GM18868 (cell line): ENCODE measurements around the gene DOC2B.
"Not testable (repeated sequence)": the region's sequence is repeated elsewhere in the genome, so short reads cannot be mapped to it uniquely, and the experiment has no call there.

Experiments used
- ATAC-seq: cut with Tn5 transposase; IDR thresholded peaks from one replicate; pipeline ENCODE4 v1.9.1; 2021; ENCODE audit warnings: mild to moderate bottlenecking, moderate library complexity; ENCODE audit not compliant: unreplicated experiment

The DOC2B gene

DNA sequence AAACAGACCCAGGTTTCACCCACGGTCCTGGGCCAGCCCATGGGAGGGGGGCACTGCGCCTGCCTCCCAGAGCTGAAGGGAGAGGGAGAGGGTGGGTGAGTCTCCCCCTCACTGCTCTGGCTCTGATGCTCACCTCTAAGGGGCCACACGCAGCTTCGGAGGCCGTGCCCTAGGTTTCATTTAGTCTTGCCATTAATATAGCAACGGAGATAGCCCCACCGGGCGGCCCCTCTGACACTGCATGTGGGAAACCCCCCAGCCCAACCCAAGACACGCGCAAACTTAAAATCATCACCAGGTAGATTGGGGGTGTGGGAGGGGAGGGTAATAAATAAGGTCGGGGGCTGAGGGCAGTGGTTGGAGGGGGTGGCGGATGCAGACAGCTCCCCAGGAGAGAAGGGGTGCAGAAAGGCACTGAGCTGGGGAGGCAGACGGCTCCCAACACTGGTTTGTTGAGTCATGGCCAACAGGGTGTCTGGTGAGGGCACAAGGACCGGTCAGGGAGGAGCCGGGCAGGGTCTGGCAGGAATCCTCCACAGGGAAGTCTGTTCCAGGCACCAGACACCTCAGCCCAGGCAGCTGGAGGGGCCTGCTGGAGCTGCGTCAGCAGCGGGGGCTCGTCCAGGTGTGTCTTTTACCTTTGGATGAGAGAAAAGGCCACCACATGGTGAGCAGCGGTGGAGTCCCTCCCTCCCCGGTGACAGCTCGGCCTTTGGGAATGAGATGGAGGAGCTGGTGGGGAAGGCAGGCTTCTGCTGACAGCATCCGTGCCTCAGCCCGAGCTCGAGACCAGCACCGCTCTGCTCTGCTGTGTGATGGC, 32.0 kb upstream of the DOC2B start:
- no peak for ATAC-seq

DNA sequence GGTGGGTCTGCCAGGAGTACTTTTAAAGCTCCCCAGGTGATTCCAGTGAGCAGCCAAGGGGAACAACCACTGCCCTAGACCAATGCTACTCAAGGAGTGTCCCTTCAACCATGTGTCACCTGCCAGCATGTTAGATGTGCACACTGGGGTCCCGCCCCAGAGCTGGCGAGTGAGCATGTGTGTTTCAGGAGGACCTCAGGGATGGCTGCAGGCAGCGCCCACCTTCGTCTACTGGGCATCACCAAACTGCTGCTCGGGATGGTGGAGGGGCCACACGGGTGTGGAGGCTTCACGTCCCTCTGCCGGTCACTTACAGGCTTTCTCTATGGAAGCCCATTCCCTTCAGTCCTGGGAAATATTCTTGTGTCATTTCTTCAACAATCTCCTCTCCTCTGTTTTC, 29.0 kb upstream of the DOC2B start:
- ATAC-seq = no peak

DNA sequence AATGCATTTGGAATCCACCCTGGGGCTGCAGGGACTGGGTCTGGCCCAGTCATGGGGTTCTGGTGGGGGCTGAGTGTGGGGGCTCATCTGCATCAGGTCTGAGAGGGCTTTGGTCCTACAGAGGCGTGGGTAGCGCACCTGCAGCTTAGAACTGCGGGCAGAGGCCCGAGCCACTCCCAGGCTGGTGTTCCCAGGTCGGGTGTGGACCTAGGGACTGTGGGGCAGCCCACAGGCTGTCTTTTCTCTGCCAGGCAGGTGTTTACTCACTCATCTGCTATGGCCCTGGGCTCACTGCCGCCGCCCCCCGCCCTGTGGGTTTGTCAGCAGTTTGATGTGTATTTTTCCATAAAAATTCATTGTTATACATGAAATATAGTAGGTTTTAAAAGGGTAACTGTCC, 27.0 kb upstream of the DOC2B start:
- no peak for ATAC-seq

DNA sequence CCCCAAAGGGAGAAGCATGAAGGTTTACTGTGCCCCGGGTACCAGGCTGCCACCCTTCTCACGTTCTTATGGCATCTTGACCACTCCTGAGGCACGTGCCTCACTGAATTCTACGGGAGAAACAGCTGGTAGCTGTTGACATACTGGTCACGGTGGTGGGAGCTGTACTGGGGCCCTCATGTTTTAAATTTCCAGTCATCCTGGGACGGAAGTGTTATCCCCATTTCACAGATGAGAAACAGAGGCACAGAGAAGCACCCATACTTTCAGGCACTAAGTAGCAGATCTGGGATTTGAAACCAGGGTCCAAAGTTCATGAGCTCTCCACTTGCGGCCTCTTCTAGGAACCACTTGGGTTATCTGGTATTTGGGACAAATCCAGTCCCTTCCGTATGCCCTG, 26.3 kb upstream of the DOC2B start:
- no peak for ATAC-seq

DNA sequence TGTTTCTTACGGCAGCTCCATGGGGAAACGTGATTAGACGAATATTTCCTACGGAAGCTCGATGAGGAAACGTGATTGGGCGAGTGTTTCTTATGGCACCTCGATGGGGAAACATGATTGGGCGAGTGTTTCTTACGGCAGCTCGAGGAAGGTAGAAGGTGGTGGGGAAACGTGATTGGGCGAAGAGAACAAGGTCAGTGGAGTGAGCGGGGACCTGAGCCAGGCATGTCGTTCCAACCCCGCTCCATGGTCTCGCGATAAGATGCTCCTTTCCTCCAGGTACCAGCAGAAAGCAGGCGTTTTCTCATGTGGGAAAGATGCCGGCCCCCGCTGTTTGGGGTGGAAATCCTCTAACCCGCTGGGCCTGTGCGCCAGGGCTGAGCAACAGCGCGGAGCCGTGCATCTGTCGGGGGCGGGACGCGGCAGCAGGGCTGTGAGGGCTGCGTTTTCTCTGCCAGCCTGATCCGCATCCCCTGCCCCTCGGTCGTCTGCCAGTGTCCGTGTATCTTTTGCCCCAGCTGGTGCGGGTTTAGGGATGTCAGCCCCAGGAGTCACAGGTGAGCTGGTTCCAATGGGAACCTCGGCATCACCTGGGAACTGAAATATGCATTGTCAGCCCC, 25.6 kb upstream of the DOC2B start:
- no peak for ATAC-seq

DNA sequence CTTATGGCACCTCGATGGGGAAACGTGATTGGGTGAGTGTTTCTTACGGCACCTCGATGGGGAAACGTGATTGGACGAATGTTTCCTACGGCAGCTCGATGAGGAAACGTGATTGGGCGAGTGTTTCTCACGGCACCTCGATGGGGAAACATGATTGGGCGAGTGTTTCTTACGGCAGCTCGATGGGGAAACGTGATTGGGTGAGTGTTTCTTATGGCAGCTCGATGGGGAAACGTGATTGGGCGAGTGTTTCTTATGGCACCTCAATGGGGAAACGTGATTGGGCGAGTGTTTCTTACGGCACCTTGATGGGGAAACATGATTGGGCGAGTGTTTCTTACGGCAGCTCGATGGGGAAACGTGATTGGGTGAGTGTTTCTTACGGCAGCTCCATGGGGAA, 25.0 kb upstream of the DOC2B start:
- ATAC-seq = not testable (repeated sequence)

DNA sequence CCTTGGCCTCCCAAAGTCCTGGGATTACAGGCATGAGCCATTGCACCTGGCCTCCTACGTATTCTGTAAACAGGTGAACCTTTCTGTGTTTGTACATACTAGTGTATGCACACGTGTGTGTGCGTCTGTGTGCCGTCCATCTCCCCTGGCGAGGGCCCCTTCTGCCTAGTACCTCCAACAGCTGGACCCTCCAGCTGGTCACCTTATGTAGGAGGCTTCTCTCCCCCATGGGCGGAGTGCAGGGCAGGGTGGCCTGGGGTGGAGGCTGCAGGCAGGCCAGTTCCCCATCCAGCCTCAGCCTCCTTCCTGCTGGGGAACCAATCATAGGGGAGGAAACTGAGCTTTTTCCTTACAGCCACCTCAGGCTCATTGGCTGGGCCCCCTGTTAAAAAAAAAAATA, 24.4 kb upstream of the DOC2B start:
- ATAC-seq = no peak

DNA sequence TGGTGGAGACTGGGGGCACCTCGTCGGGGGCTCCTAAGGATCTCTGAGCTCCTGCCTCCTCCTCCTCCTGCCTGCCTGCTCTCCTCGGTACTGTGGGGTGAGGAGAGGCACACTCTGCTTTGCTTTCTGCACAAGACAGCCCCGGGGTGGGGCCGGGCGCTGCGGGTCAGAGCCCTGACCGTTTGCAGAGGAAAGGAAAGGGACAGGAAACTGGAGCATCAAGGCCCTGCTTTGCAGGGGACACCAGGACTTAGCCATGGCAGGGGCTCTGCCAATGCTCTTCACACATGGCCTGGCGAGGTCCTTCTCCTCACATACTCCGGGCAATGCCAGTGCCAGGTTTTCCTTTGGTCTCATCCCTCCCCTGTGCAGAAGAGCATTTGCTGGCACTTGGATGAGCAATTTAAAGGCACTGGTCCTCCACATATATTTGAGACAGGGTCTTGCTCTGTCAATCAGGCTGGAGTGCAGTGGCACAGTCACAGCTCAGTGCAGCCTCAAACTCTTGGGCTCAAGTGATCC, 23.8 kb upstream of the DOC2B start:
- ATAC-seq = no peak

DNA sequence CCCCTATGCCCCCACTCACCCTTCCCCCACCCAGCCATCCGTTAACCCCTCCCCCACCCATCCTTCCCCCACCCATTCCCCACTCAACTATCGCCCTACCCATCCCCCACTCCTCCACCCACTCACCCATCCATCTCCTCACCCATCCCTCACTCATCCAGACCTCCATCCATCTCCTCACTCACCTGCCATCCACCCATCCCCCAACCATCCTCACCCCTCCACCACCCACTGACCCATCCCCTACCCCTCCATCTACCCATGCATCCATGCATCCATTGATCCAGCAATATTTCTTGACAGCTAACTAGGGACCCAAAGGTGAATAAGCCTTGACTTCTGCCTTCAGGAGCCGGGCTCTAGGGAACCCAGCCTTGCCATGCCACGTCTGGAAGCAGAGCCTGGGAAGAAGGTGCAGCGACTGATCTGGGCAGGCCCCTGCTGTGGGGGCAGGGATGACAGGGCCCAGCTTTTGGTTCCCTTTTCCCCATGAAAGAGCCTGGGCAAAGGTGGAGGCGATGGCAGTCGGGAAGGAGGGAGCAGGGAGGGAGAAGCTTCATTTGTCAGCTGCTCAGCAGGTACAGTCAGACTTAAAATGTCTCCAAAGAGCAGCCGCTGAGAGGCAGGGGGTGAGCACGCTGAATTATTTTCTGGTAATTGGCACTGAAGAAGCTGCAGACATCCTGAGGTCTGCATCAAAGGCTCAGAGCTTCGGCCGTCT, 23.1 kb upstream of the DOC2B start:
- no peak for ATAC-seq

DNA sequence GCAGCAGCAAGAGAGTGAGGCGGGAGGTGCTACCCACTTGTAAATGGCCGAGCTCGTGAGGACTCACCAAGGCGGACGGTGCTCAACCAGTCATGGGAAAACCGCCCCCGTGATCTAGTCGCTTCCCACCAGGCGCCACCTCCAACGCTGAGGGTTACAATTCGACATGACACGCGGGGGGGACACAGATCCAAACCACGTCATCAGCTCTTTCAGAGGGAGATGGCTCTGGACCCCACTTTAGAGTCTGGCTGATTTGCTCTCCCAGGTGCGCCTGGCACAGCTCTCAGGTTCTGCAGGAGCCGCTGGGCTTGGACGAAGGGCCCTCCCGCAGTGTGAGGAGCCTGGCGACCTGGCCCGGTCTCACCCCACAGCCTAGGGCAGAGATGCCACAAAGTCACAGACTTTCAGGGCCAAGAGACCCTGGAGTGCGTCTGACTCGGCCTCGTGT, 21.1 kb upstream of the DOC2B start:
- ATAC-seq = no peak

DNA sequence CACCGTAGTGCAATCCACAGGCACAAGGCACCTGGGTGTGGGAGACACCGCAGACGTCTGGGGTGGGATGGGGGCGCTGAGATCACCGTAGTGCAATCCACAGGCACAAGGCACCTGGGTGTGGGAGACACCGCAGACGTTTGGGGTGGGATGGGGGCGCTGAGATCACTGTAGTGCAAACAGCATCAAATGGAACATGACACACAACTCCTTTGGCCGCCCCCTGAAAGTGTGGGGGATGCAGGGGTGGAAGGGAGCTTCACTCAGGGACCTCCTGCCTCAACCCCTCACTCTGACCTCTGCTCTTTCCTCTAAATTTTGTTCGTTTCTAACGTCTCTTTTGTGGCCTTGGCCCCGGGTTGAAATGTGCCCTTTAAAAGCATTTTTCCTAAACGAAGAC, 20.3 kb upstream of the DOC2B start:
- not testable (repeated sequence) for ATAC-seq

DNA sequence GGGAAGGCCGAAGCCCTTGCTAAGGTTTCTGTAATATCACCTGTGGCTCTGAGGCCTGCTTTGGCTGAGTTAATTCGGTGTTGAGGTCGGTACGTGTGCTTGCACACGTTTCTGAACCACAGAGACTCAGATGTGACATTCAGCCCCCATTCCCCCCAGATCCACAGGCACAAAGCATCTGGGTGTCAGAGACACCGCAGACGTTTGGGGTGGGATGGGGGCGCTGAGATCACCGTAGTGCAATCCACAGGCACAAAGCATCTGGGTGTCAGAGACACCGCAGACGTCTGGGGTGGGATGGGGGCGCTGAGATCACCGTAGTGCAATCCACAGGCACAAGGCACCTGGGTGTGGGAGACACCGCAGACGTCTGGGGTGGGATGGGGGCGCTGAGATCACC, 19.8 kb upstream of the DOC2B start:
- ATAC-seq = not testable (repeated sequence)

DNA sequence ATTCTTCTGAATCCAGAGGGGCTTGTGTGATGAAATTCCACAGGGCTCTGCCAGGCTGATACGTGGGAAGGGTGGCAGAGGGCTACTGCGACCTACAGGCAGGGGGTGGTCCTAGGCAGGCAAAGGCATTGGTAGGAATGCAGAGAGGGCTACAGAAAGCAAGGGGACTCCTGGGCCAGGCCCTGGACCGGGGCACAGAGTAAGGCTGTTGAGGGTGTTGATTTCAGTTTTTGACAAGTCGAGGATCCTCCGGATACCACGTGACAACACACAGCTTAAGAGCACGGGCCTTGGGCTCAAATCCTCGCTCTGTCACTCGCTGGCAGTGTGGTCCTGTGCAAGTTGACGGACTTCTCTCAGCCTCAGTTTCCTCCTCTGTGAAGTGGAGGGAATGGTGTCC, 19.1 kb upstream of the DOC2B start:
- ATAC-seq = no peak

DNA sequence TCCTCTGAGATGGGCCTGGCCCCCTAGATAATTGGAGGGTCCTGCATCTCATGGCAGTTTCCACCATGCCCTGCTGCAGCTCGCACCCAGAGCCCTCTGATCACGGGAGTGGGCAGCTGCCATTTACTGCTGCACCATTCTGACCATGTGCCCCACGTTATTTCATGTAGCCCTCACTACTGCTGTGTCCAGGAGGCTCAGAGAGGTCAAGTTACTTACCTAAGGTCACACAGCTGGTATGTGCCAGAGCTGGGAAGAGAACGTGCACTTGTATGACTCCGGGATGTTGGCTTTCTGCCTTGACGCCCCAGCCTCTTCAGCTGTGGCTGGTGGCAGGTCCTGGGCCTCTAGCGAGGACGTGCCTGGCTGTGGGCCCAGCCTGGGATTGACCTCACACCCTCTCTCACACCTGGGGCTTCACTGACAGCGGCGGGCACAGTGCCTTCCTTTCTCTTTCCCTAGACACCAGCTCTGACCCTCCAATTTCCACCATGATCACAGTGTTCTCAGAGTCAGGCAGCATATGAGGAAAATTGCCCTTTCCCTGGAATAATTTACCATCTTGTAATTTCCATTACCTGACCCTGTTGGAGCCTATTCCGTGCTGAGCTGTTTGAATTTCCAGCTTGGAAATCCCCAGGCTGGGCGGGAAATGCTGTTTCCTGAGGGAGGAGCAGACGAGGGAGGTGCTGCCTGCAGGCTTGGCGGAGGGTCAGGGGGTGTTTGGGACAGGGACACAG, 18.5 kb upstream of the DOC2B start:
- no peak for ATAC-seq

DNA sequence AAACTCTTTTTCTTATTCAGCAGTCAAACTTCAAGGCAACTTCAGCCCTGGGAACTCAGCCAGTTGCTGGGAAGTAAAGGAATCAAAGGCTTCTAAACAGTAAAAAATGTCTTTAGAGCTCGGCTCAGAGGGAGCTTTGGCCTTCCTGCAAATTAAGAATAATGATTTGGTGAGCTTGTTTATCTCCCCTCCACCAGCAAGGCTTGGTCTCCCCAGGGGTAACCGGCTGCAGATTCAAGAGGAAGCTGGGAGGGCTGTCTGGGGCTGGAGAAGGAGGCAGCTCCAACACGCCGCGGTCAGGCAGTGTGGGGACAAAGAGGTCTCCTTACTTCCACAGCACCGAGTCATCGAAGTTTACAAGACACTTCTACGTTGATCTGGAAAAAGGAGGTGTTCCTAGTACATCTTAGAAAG, 17.7 kb upstream of the DOC2B start:
- ATAC-seq = no peak

DNA sequence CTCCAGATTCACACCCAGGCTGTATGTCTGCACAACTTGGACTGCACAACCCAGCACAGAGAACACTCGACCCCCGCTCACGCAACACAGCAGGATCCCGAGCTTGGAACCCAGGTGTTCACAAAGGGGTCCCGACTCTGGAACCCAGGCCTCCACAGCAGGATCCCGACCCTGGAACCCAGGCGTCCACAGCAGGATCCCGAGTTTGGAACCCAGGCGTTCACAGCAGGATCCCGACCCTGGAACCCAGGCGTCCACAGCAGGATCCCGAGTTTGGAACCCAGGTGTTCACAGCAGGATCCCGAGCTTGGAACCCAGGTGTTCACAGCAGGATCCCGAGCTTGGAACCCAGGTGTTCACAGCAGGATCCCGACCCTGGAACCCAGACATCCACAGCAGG, 16.8 kb upstream of the DOC2B start:
- ATAC-seq = not testable (repeated sequence)

DNA sequence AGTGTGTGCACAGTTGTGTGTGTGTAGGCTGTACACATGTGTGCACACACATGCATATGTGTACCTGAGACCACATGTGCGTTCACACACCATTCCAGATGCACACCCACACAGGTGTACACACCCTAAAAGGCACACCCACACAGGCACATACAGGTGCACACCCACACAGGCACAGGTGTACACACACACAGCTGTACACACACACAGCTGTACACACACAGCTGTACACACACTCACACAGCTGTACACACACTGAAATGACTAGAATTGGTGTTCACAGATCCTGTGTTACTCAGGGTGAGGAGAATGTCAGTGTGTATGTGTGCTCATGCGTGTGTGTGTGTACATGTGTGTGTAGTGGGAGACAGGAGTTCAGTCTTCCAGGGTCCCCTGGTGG, 15.9 kb upstream of the DOC2B start:
- no peak for ATAC-seq

DNA sequence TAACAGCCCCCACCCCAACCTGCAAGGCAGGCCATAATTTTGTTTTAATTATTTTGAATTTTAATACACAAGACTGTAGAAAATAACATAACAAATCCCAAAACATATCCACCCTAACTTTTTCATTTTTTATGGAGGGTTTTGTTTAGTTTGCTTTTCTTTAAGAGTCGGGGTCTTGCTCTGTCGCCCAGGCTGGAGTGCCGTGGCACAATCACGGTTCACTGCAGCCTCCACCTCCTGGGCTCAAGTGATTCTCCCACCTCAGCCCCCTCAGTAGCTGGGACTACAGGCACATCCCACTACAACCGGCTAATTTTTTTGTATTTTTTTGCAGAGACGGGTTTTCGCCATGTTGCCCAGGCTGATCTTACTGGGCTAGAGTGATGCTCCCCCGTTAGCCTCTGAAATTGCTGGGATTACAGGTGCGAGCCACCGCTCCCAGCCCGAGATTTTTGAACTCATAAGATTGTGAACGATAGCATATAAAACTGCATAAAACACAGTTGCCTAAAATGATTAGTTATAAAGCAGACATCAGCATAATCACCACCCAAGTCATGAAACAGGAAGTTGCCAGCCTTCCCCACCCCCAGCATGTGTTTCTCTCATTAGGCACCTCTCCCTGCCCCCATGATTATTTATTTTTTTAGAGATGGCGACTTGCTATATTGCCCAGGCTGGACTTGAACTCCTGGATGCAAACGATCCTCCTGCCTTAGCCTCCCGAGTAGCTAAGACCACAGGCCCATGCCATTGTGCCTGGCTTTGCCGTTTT, 13.6 kb upstream of the DOC2B start:
- ATAC-seq = no peak

DNA sequence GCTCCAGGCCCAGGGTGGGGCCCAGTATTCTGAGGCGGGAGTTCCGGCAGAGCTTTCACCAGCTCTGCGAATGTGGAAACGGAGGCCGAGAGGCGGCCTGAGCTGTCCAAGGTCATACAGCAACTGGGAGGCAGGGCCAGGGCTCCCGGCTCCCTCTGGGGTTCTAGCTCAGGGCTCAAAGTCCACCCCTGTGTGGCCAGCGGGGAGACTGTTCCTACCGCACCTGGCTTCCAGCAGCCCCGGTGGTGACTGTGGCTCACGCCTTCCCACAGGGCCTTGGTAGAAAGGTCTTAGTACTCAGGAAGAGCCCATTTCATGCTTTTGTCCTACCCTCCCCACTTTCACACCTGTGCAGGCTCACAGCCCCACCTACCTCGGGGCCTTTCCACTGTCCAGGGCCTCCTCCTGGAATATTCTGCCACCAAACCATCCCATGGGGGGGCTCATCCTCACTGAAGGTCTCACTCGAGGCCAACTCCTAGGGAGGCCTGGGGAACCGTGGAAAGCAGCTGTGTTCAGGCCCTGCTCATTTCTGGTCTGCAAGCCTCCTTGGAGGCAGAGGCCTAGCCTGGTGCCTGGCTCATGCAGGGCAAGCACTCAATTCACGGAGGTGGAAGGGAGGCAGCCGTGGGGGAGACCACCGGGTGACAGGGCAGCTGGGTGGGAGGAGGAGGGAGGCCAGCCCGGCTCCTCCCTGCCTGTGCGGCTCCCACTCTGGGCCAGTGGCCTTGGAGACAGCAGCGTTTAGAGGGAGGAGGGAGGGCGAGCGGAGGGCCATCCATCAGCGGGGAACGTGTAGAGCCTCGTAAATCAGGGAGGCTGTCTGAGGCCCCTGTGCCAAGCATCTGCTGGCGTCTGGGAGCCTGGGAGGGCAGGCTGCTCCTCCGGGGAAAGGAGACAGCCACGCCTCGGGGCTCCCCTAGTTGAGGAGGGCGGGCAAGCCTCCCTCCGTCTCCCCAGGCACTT, 12.7 kb upstream of the DOC2B start:
- ATAC-seq = no peak
